Prostate gland (tissue), 2 donors: ENCODE measurements around the gene DOCK7.

Source experiments
- CTCF ChIP-seq, 4 experiments: fragments of 200-600 bp in 2 of 4; fragments of 450-650 bp in 2 of 4; sonication (generic) in 2 of 4; IDR thresholded peaks; 1 replicate in 3 of 4; 2 replicates in 1 of 4; pipeline ENCODE4 v1.5.1; 2016 to 2019; ENCODE audit warnings: antibody characterized with exemption in 4 of 4, mild to moderate bottlenecking in 2 of 4, moderate library complexity in 2 of 4
- POLR2A ChIP-seq: fragments of 450-650 bp; IDR thresholded peaks from one replicate; pipeline ENCODE4 v1.6.1; 2016; ENCODE audit warnings: antibody characterized with exemption, mild to moderate bottlenecking
- POLR2AphosphoS5 ChIP-seq: sonication (generic); formaldehyde crosslinking; IDR thresholded peaks from one replicate; pipeline ENCODE4 v1.6.1; 2017; ENCODE audit warnings: antibody characterized with exemption

GRCh38 chr1:62494137-62494536, 194.0 kb downstream of the DOCK7 start:
- TF ChIP-seq CTCF (IDR thresholded peaks at IDR 0.05) (no peak), POLR2A (no peak), POLR2AphosphoS5 (no peak)
